HepG2 (cell line): ENCODE results near the gene STK24. TPM values are rescaled to one million over a fixed set of nuclear protein-coding genes. Genes with fewer than 3 reads are reported as not detected.

Experiments used
- EHMT2 ChIP-seq: fragments of 200-600 bp; sonication (generic); IDR thresholded peaks from 2 replicates; pipeline ENCODE4 v1.7.0; 2017; ENCODE audit warnings: antibody characterized with exemption, low read depth, low read length, borderline replicate concordance
- HMG20A ChIP-seq: IDR thresholded peaks from 2 replicates; pipeline ENCODE4 v1.6.1; 2016; ENCODE audit warnings: borderline replicate concordance
- KDM2A ChIP-seq: sonication (generic); formaldehyde crosslinking; IDR thresholded peaks from 2 replicates; pipeline ENCODE4 v1.4.0; 2020; ENCODE audit warnings: low read depth, missing genetic modification reagents, borderline replicate concordance
- SAFB2 ChIP-seq: sonication (generic); formaldehyde crosslinking; IDR thresholded peaks from 2 replicates; pipeline ENCODE4 v1.5.1; 2020; ENCODE audit warnings: missing genetic modification reagents, low read depth, mild to moderate bottlenecking, borderline replicate concordance
- SNAPC2 ChIP-seq: sonication (generic); formaldehyde crosslinking; IDR thresholded peaks from 2 replicates; pipeline ENCODE4 v1.8.1; 2022; ENCODE audit warnings: mild to moderate bottlenecking, missing genetic modification reagents
- TARDBP ChIP-seq: sonication (generic); formaldehyde crosslinking; IDR thresholded peaks from 2 replicates; pipeline ENCODE4 v1.8.0; 2022; ENCODE audit warnings: mild to moderate bottlenecking, missing genetic modification reagents
- ZNF343 ChIP-seq: sonication (generic); formaldehyde crosslinking; IDR thresholded peaks from 2 replicates; pipeline ENCODE4 v1.4.0; 2020; ENCODE audit warnings: mild to moderate bottlenecking, missing genetic modification reagents
- ZNF451 ChIP-seq: sonication (generic); formaldehyde crosslinking; IDR thresholded peaks from 2 replicates; pipeline ENCODE4 v1.5.0; 2020; ENCODE audit warnings: mild to moderate bottlenecking, missing genetic modification reagents
- ZNF558 ChIP-seq: sonication (generic); formaldehyde crosslinking; IDR thresholded peaks from 2 replicates; pipeline ENCODE4 v1.9.0; 2022; ENCODE audit warnings: mild to moderate bottlenecking, missing genetic modification reagents, borderline replicate concordance
- ZNF598 ChIP-seq: sonication (generic); formaldehyde crosslinking; IDR thresholded peaks from 2 replicates; pipeline ENCODE4 v1.5.1; 2020; ENCODE audit warnings: mild to moderate bottlenecking, missing genetic modification reagents, borderline replicate concordance
- polyA plus RNA-seq, 8 experiments: library from polyadenylated mRNA; depleted of rRNA in 3 of 8; stranded (reverse) in 7 of 8; unstranded in 1 of 8; fragments of >200 nt; fragmentation: Illumina TruSeq in 4 of 8; extraction: Trizol in 4 of 8; gene quantifications; 2 replicates each; pipeline versions ENCODE4 v1.2.1 to v1.2.3, GENCODE V29; 2011 to 2016; ENCODE audit warnings: low read depth in 4 of 8, missing spikeins in 1 of 8, mixed read lengths in 1 of 8; ENCODE audit not compliant: insufficient read depth in 1 of 8
- total RNA-seq, 5 experiments: library from RNA; depleted of rRNA; stranded (reverse); fragments of >200 nt; fragmentation: Illumina TruSeq; extraction: Trizol; gene quantifications; 2 replicates each; pipeline ENCODE4 v1.2.3, GENCODE V29; 2016; ENCODE audit warnings: low read depth in 1 of 5
- TF ChIP-seq, protein P1 (sequence below): sonication (generic); formaldehyde crosslinking; IDR thresholded peaks from 2 replicates; pipeline ENCODE4 v1.8.0; 2022; ENCODE audit warnings: missing genetic modification reagents, mild to moderate bottlenecking, moderate library complexity, borderline replicate concordance
- TF ChIP-seq, protein P2 (sequence below): IDR thresholded peaks from 2 replicates; pipeline ENCODE4 v1.6.1; 2016; ENCODE audit warnings: low read depth, missing genetic modification reagents, missing compliant biosample characterization
- TF ChIP-seq, protein P3 (sequence below): sonication (generic); formaldehyde crosslinking; IDR thresholded peaks from 2 replicates; pipeline ENCODE4 v1.4.0; 2020; ENCODE audit warnings: missing genetic modification reagents
- TF ChIP-seq, protein P4 (sequence below): sonication (generic); formaldehyde crosslinking; IDR thresholded peaks from 2 replicates; pipeline ENCODE4 v1.8.1; 2022; ENCODE audit warnings: mild to moderate bottlenecking, missing genetic modification reagents
- TF ChIP-seq, protein P5 (sequence below): sonication (generic); formaldehyde crosslinking; IDR thresholded peaks from 2 replicates; pipeline ENCODE4 v1.8.1; 2023; ENCODE audit warnings: missing genetic modification reagents, inconsistent platforms, borderline replicate concordance

Gene STK24
- total and polyA plus RNA-seq, 2 of the 13 experiments (the other 11 are each of a cell fraction or from before 2014, with no cell fraction given), result 51.3 to 73.0 TPM

GRCh38 chr13:98506728-98507230 lies 70.1 kb downstream of the STK24 start (continued):
- TF ChIP-seq ZNF451 (CRISPR knock-in tag), result peak; percentile 97
- TF ChIP-seq SAFB2 (CRISPR knock-in tag), result no peak
- TF ChIP-seq, protein P1, sequence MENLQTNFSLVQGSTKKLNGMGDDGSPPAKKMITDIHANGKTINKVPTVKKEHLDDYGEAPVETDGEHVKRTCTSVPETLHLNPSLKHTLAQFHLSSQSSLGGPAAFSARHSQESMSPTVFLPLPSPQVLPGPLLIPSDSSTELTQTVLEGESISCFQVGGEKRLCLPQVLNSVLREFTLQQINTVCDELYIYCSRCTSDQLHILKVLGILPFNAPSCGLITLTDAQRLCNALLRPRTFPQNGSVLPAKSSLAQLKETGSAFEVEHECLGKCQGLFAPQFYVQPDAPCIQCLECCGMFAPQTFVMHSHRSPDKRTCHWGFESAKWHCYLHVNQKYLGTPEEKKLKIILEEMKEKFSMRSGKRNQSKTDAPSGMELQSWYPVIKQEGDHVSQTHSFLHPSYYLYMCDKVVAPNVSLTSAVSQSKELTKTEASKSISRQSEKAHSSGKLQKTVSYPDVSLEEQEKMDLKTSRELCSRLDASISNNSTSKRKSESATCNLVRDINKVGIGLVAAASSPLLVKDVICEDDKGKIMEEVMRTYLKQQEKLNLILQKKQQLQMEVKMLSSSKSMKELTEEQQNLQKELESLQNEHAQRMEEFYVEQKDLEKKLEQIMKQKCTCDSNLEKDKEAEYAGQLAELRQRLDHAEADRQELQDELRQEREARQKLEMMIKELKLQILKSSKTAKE (CRISPR knock-in tag), result peak; percentile 87
- no peak for TF ChIP-seq EHMT2
- peak; percentile 68; the same call in 1 of the 2 replicates for TF ChIP-seq TARDBP (CRISPR knock-in tag)
- peak; percentile 98; the same call in 1 of the 2 replicates for TF ChIP-seq ZNF558 (CRISPR knock-in tag)
- TF ChIP-seq SNAPC2 (CRISPR knock-in tag), result peak; percentile 95
- TF ChIP-seq, protein P2, sequence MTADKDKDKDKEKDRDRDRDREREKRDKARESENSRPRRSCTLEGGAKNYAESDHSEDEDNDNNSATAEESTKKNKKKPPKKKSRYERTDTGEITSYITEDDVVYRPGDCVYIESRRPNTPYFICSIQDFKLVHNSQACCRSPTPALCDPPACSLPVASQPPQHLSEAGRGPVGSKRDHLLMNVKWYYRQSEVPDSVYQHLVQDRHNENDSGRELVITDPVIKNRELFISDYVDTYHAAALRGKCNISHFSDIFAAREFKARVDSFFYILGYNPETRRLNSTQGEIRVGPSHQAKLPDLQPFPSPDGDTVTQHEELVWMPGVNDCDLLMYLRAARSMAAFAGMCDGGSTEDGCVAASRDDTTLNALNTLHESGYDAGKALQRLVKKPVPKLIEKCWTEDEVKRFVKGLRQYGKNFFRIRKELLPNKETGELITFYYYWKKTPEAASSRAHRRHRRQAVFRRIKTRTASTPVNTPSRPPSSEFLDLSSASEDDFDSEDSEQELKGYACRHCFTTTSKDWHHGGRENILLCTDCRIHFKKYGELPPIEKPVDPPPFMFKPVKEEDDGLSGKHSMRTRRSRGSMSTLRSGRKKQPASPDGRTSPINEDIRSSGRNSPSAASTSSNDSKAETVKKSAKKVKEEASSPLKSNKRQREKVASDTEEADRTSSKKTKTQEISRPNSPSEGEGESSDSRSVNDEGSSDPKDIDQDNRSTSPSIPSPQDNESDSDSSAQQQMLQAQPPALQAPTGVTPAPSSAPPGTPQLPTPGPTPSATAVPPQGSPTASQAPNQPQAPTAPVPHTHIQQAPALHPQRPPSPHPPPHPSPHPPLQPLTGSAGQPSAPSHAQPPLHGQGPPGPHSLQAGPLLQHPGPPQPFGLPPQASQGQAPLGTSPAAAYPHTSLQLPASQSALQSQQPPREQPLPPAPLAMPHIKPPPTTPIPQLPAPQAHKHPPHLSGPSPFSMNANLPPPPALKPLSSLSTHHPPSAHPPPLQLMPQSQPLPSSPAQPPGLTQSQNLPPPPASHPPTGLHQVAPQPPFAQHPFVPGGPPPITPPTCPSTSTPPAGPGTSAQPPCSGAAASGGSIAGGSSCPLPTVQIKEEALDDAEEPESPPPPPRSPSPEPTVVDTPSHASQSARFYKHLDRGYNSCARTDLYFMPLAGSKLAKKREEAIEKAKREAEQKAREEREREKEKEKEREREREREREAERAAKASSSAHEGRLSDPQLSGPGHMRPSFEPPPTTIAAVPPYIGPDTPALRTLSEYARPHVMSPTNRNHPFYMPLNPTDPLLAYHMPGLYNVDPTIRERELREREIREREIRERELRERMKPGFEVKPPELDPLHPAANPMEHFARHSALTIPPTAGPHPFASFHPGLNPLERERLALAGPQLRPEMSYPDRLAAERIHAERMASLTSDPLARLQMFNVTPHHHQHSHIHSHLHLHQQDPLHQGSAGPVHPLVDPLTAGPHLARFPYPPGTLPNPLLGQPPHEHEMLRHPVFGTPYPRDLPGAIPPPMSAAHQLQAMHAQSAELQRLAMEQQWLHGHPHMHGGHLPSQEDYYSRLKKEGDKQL (CRISPR knock-in tag), result peak; percentile 92
- peak; percentile 94 for TF ChIP-seq HMG20A (CRISPR knock-in tag)
- peak; percentile 76 for TF ChIP-seq KDM2A (CRISPR knock-in tag)
- TF ChIP-seq, protein P3, sequence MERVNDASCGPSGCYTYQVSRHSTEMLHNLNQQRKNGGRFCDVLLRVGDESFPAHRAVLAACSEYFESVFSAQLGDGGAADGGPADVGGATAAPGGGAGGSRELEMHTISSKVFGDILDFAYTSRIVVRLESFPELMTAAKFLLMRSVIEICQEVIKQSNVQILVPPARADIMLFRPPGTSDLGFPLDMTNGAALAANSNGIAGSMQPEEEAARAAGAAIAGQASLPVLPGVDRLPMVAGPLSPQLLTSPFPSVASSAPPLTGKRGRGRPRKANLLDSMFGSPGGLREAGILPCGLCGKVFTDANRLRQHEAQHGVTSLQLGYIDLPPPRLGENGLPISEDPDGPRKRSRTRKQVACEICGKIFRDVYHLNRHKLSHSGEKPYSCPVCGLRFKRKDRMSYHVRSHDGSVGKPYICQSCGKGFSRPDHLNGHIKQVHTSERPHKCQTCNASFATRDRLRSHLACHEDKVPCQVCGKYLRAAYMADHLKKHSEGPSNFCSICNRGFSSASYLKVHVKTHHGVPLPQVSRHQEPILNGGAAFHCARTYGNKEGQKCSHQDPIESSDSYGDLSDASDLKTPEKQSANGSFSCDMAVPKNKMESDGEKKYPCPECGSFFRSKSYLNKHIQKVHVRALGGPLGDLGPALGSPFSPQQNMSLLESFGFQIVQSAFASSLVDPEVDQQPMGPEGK (CRISPR knock-in tag), result peak; percentile 50; the same call in 1 of the 2 replicates
- TF ChIP-seq, protein P4, sequence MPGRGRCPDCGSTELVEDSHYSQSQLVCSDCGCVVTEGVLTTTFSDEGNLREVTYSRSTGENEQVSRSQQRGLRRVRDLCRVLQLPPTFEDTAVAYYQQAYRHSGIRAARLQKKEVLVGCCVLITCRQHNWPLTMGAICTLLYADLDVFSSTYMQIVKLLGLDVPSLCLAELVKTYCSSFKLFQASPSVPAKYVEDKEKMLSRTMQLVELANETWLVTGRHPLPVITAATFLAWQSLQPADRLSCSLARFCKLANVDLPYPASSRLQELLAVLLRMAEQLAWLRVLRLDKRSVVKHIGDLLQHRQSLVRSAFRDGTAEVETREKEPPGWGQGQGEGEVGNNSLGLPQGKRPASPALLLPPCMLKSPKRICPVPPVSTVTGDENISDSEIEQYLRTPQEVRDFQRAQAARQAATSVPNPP (CRISPR knock-in tag), result peak; percentile 64; the same call in 1 of the 2 replicates
- TF ChIP-seq, protein P5, sequence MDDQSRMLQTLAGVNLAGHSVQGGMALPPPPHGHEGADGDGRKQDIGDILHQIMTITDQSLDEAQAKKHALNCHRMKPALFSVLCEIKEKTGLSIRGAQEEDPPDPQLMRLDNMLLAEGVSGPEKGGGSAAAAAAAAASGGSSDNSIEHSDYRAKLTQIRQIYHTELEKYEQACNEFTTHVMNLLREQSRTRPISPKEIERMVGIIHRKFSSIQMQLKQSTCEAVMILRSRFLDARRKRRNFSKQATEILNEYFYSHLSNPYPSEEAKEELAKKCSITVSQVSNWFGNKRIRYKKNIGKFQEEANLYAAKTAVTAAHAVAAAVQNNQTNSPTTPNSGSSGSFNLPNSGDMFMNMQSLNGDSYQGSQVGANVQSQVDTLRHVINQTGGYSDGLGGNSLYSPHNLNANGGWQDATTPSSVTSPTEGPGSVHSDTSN, result no peak
- peak; percentile 83; the same call in 1 of the 2 replicates for TF ChIP-seq ZNF598
- peak; percentile 93; the same call in 1 of the 2 replicates for TF ChIP-seq ZNF343 (CRISPR knock-in tag)
